Activated CD4-positive, CD25-positive, alpha-beta regulatory T cell treated with anti-CD3 and anti-CD28 coated beads, Interleukin-2, amount 50 U/mL, for 24 hours (primary cell): Measurements from ENCODE around the gene SSH2.

Experiments used
- ATAC-seq, 2 donors: fragments of 150-1000 bp; cut with Tn5 transposase; one replicate each; pipeline ENCODE4 v1.10.0; 2021; ENCODE audit warnings: mild to moderate bottlenecking in 1 of 2, moderate library complexity in 1 of 2

SSH2 gene

GRCh38 chr17:29595943-29596774, 333.9 kb downstream of the SSH2 start:
- ATAC-seq, result no peak

GRCh38 chr17:29595107-29595942, 334.7 kb downstream of the SSH2 start:
- no peak for ATAC-seq

GRCh38 chr17:29594519-29595090, 335.4 kb downstream of the SSH2 start:
- no peak for ATAC-seq

DNA sequence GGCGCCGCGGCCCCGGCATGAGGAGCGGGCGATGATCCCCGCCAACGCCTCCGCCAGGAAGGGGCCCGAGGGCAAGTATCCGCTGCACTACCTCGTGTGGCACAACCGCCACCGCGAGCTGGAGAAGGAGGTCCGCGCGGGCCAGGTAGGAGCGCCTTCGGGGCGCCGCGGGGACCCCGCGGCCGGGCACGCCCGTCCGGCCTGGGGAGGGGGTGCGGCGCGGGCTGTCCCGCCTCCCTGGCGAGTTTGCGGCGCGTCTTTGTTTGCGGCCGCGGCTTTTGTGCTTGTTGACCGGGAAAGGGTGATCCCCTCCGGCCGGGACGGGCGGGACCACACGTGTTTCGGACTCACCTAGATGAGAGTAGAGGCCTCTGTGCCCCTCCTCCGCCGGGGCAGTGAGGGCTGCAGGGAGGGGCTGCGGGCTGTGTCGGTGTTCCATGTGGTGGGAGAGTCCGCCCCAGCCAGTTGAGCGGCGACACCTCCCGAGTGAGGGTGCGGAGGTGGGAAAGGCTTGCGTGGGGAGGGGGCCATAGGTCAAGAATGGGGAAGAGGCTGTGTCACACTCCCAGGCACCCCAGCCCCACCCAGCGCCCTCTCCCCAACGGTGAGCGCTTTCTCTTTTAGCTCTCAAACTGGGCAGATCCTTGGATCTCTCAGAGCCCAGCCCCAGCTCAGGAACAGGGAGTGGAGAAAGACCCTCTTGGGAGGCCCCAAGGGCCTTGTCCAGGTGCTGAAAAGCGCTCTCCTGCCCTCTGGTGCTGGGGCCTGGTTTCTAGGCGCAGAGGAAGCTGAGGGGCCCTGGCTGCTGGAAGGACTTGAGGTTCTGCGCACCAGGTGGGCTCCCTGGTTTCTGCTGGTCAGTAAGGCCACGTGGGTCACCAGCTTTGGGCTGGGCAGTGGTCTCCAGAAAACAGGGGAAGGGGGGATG, 336.2 kb downstream of the SSH2 start:
- ATAC-seq, result no peak

- no peak for ATAC-seq
Measured at GRCh38 chr17:29592850-29593551, 337.0 kb downstream of the SSH2 start, which contains the start of gene ANKRD13B. Gene ANKRD13B, plus strand, starts transcription at chr17:29593132. Its CDS starts 490 bp downstream, at chr17:29593622.

DNA sequence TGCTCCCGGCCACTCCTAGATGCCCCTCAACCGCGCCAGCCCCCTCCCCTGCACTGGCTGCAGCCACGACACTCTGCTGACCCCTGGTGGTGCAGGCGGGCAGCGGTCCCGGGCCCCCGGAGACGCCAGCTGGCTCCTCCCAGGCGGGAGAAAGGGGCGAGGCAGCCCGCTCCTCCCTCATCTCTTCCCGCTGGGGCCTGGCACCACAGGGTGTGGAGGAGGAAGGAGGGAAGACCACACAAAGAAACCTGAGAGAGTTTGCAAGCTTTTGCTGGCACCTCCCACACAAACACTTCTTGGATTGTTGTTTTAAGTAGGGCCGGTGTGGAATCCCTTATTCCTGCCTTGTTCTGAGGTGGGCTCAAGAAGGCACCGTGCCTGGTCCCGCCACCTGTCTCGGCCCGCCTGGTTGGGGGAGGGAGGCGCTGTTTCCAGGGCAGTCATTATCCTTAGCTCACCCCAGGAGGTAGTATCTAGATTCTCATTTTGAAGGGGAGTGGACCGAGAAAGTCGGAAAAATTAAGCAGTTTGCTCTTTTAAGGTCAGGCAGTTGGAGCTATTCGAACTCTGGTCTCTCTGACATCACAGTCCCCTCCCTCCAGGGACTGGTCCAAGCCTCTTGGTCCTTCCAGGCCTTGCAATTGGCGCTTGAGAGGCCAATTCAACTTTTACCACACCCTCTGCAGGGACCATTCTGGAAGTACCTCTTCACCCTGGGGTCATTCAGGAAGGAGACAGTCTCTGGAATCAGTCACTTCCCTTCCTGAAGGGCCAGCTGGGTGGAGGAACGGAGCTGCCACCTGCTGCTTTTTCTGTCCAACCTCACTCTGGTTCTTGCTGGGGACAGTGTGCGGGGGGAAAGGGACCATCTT, 338.1 kb downstream of the SSH2 start:
- peak; percentile 37 to 39 for ATAC-seq

GRCh38 chr17:29591146-29591736, 338.8 kb downstream of the SSH2 start:
- no peak for ATAC-seq

DNA sequence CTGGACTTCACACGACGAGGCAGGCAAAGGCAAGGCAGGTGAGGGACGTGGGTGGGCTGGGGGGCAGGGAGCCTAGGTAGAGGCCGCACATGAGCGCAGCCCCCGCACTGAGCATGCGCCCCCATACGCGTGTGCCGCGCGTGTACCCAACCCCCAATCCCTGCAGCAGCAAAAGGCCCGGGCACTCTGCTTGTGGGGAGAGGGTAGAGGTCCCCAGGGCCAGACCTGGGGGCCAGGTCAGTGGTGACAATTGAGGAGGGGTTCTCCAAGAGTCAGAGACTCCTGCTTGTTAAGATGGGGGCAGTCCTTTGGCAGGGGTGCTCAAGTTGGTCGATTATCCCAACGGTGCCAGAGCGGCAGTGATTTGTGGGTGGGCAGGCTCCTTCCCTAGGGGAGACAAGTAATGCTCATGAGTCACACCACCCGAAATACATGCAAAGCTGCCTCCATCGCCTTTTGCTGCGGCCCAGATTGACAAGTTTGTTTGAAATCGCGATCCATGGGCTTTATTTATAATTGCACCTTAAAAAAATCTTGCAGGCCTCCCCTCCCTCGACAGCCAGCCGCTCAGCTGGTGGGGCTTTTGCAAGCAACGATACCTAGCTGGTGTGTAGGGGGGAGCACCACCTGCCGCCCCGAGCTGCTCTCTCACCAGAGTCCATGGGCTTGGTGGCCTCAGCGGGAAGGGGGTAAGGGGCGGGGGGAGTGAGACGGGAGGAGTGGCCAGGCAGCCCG, 339.4 kb downstream of the SSH2 start:
- ATAC-seq, result no peak

- peak; percentile 75 to 78 for ATAC-seq
Measured at GRCh38 chr17:29589524-29590410, 340.3 kb downstream of the SSH2 start, which contains the start of gene GIT1. Gene GIT1, minus strand, starts transcription at chr17:29589648. Its CDS starts 270 bp downstream, at chr17:29589378.

DNA sequence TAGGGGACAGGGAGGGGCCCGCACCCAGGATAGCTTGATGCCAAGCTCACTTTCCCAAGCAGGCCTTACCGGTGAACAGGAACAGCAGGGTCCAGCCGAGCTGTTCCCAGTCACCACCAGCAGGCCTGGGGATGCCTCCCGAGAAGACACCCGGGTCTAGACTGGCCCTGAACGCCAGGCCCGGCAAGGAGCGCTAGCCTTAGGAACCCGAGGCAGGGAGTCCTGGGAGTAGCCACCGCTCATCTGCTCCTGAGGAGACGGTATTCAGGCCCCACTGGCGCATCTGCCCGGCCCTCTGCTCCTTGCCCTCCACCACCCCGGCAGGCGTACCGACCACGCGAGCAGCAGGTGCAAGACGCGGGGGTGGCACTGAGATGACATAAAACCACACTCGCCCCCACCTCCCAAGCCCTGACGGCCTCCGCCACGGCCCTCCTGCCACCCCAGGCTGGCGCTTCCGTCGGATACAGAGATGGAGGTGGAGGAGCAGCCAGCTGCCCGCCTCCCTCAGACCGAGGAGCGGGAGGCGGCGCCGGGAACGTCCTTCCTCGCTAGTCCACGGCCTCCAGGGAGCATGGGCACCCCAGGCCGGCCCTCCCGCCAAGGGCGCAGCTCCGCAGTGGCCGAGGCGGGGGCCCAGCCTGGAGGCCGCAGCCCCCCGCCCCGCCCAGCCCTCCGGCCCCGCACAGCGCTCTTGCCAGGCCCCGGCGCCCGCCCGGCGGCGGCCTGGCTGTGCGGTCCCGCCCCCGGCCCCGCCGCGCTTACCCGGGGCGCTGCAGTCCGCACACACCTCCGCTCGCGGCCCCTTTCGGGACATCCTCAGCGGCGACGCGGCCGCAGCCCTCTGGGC, 341.2 kb downstream of the SSH2 start:
- peak; percentile 15 to 21 for ATAC-seq

- no peak for ATAC-seq
Measured at GRCh38 chr17:29588017-29588561, 341.9 kb downstream of the SSH2 start.

GRCh38 chr17:29587591-29587990, 342.4 kb downstream of the SSH2 start:
- ATAC-seq, result no peak

DNA sequence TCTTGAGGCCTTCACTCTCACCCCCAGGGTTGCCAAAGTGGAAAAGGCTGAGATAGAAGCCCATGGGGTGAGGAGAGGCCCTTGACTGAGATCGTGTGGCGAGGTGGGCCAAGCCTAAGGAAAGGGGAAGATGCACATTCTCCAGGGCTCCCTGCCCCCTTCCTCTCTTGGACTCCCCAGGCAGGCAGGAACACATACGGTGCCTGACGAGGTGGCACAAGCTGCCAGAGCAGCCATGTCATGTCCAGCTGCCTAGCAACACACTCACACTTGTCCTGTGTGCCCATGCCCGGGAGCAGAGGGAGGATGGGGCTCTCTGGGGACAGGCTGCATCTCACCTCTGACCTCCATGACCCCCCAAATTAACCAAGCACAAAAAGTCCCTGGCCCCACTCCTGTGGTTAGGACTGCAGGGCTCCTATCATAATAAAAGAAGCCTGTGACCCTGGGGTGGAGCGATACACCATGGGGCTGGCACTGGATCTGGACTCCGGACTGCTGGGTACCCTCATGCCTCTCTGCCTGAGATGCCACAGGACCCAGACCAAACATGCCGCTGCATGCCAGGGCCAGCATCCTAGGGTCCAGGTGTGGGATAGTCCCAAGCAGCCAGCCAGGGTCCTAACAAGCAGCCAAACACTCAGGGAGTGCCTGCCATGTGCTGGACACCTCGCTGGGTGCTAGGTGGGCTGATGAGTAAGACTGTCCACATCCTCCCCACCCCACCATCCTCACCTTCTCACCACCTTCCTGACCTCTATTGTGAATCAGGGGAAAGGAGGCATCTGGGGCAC, 343.2 kb downstream of the SSH2 start:
- no peak for ATAC-seq

DNA sequence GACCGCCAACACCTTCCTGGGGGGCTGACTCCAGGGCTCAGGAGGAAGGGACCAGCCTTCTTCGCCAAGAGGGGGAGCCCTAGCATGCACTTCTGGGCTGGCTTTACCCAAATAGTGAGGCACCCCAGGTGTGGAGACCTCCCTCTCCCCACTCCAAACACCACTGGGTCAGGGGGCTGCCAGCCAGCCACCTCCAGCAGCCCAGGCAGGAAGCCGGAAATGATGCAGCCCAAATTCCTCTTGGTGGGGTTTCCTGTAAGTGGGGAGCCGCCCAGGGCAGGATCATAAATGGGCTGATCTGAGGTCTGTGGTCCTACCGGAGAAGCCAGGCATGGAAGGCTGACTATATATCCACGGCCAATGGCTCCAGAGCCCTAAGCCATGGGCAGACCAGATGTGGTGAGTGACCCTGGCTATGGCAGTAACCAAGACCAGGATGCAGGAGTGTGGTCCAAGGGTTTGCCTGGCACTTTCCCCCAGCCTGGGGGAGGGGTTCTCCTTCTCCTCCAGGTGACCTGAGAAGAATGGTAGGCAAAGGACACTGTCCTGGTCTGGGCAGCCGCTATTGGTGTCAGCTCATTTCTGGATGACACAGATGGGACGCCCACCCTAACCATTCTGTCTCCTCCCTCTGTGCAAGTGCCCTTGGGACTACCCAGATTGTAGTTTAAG, 344.8 kb downstream of the SSH2 start:
- no peak for ATAC-seq

DNA sequence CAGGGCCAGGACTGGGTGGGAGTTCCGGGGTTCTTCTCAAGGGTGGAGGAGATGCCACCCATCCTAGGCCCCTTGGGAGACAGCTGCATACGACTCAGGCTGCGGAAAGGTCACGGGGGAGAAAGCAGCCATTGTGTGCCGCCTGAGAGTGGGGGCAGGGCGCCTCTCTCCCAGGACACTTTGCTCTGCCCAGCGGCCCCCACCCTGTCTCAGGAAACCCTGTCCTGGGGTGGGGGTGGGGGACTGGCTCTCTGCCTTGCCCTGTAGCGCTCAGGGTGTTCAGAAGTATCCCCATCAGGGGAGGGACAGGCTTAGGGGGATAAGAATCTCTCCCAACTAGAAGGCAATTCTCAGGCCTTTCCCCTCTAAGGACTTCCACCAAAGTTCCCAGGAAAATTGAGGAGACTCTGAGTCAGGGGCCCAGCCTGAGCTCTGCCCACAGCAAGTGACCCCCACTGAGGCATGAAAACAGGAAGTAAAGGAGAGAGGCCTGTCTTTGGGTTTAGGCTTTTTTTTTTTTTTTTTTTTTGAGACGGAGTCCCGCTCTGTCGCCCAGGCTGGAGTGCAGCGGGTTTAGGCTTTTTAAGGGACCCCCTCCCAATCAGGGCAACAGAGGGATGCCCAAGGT, 345.5 kb downstream of the SSH2 start:
- no peak for ATAC-seq
